IMR-90 (cell line): ENCODE measurements around the gene RGS13. TPM values are rescaled to one million over a fixed set of nuclear protein-coding genes. Genes with fewer than 3 reads are reported as not detected.

Experiments used
- ATAC-seq: fragments of 200-7000 bp; cut with Tn5 transposase; 2 replicates; pipeline ENCODE4 v1.9.1; 2020; ENCODE audit warnings: low read depth, mild to moderate bottlenecking, moderate library complexity
- BruUV-seq: library from RNA; stranded (reverse); fragments of 400-500 nt; replicated peaks from 2 replicates; lab custom pipeline; 2021; lab: Mats Ljungman, UMichigan
- CTCF ChIA-PET: fragments of 300-600 bp; formaldehyde crosslinking; extraction: SDS; loops from one replicate; lab custom pipeline; 2021; ENCODE audit warnings: antibody characterized with exemption; lab: Yijun Ruan, JAX
- POLR2A ChIA-PET: fragments of 300-600 bp; sonication (Branson Sonifier 250); formaldehyde crosslinking; loops from one replicate; lab custom pipeline; 2022; ENCODE audit warnings: antibody characterized with exemption; ENCODE audit not compliant: unreplicated experiment; lab: Charles Lee
- DNase-seq: peaks from one replicate; pipeline ENCODE4 v3.0.0; 2013
- H2AFZ ChIP-seq: replicated peaks from 2 replicates; pipeline ENCODE3; 2013; ENCODE audit warnings: low read length, mild to moderate bottlenecking; ENCODE audit not compliant: poor library complexity
- H2AK5ac ChIP-seq: 2 replicates; pipeline ENCODE4 v1.6.1; 2013; ENCODE audit warnings: low read depth, low read length, inconsistent platforms
- H2AK9ac ChIP-seq: replicated peaks from 2 replicates; pipeline ENCODE3; 2013; ENCODE audit warnings: mild to moderate bottlenecking, low read depth, low read length, moderate library complexity; ENCODE audit not compliant: poor library complexity
- H2BK120ac ChIP-seq: 2 replicates; pipeline ENCODE4 v1.6.1; 2013; ENCODE audit warnings: low read depth, low read length, inconsistent platforms
- H2BK15ac ChIP-seq: 3 replicates; pipeline ENCODE4 v1.6.1; 2013; ENCODE audit warnings: low read depth, low read length, inconsistent platforms
- H2BK20ac ChIP-seq: 2 replicates; pipeline ENCODE4 v1.6.1; 2013; ENCODE audit warnings: low read depth, mild to moderate bottlenecking, inconsistent platforms, low read length, moderate library complexity
- H2BK5ac ChIP-seq: 2 replicates; pipeline ENCODE4 v1.6.1; 2013; ENCODE audit warnings: mild to moderate bottlenecking, low read depth, low read length, inconsistent platforms; ENCODE audit not compliant: poor library complexity, severe bottlenecking
- H3K14ac ChIP-seq: replicated peaks from 2 replicates; pipeline ENCODE4 v1.6.1; 2013; ENCODE audit warnings: low read depth, low read length, inconsistent platforms
- H3K18ac ChIP-seq: 2 replicates; pipeline ENCODE4 v1.6.1; 2013; ENCODE audit warnings: low read depth, low read length, control low read depth
- H3K23ac ChIP-seq: 2 replicates; pipeline ENCODE4 v1.6.1; 2013; ENCODE audit warnings: low read depth, low read length, inconsistent platforms
- H3K27ac ChIP-seq: 2 replicates; pipeline ENCODE4 v1.5.1; 2013; ENCODE audit warnings: mild to moderate bottlenecking, control low read depth, low read length; ENCODE audit not compliant: insufficient read depth
- H3K27me3 ChIP-seq: 2 replicates; pipeline ENCODE4 v1.6.1; 2013; ENCODE audit warnings: low read length; ENCODE audit not compliant: control insufficient read depth, insufficient read depth
- H3K36me3 ChIP-seq: 2 replicates; pipeline ENCODE4 v1.6.1; 2013; ENCODE audit warnings: low read length, mixed read lengths; ENCODE audit not compliant: control insufficient read depth, insufficient read depth
- H3K4ac ChIP-seq: 2 replicates; pipeline ENCODE4 v1.6.1; 2013; ENCODE audit warnings: low read depth, low read length, inconsistent platforms
- H3K4me1 ChIP-seq: 2 replicates; pipeline ENCODE4 v1.6.1; 2013; ENCODE audit warnings: low read length, mixed read lengths; ENCODE audit not compliant: control insufficient read depth, insufficient read depth
- H3K4me2 ChIP-seq: 2 replicates; pipeline ENCODE4 v1.6.1; 2013; ENCODE audit warnings: low read depth, mild to moderate bottlenecking, control low read depth, low read length, moderate library complexity
- H3K4me3 ChIP-seq: 2 replicates; pipeline ENCODE4 v1.5.1; 2013; ENCODE audit warnings: low read depth, mild to moderate bottlenecking, control low read depth, low read length, moderate library complexity; ENCODE audit not compliant: insufficient read depth
- H3K56ac ChIP-seq: 2 replicates; pipeline ENCODE4 v1.6.1; 2013; ENCODE audit warnings: low read length, inconsistent platforms; ENCODE audit not compliant: insufficient read depth; ENCODE audit errors: extremely low read depth
- H3K79me1 ChIP-seq, 2 experiments: 2 replicates each; pipeline ENCODE4 v1.6.1; 2013; ENCODE audit warnings: low read length in 2 of 2, inconsistent platforms in 1 of 2, low read depth in 1 of 2
- H3K9ac ChIP-seq: 2 replicates; pipeline ENCODE4 v1.6.1; 2013; ENCODE audit warnings: low read depth, low read length, control low read depth
- H3K9me1 ChIP-seq: 2 replicates; pipeline ENCODE4 v1.6.1; 2013; ENCODE audit warnings: low read length, inconsistent platforms; ENCODE audit not compliant: insufficient read depth
- H3K9me3 ChIP-seq: 2 replicates; pipeline ENCODE4 v1.6.1; 2013; ENCODE audit warnings: low read length; ENCODE audit not compliant: control insufficient read depth, insufficient read depth
- H4K20me1 ChIP-seq: 2 replicates; pipeline ENCODE4 v1.6.1; 2013; ENCODE audit warnings: low read length, inconsistent platforms; ENCODE audit not compliant: insufficient read depth
- H4K5ac ChIP-seq: 2 replicates; pipeline ENCODE4 v1.6.1; 2013; ENCODE audit warnings: mild to moderate bottlenecking, low read depth, low read length, control low read depth
- H4K8ac ChIP-seq, 2 experiments: 2 replicates each; pipeline ENCODE4 v1.6.1; 2013; ENCODE audit warnings: low read depth in 2 of 2, low read length in 2 of 2, control low read depth in 1 of 2, inconsistent platforms in 1 of 2
- H4K91ac ChIP-seq: 2 replicates; pipeline ENCODE4 v1.6.1; 2013; ENCODE audit warnings: low read depth, low read length, inconsistent platforms; ENCODE audit not compliant: insufficient read depth
- FOS ChIP-seq: fragments of 150-350 bp; IDR thresholded peaks from 2 replicates; pipeline ENCODE4 v1.6.1; 2016; ENCODE audit warnings: low read depth, low read length
- RAD21 ChIP-seq: IDR thresholded peaks from 2 replicates; pipeline ENCODE4 v1.6.1; 2012; ENCODE audit warnings: low read length, improper control_type of control experiment
- RFX5 ChIP-seq: IDR thresholded peaks from 2 replicates; pipeline ENCODE4 v1.8.0; 2012; ENCODE audit warnings: low read depth, mild to moderate bottlenecking, low read length, moderate library complexity
- WGBS, 2 experiments: methylation state at CpG; one replicate each; pipeline versions ENCODE4 v1.1.5 to v1.1.7; 2013; ENCODE audit warnings: missing lambda C conversion rate in 2 of 2; ENCODE audit not compliant: insufficient read length in 1 of 2; ENCODE audit errors: extremely low coverage in 2 of 2; 5-methylcytosine and 5-hydroxymethylcytosine counted together
- dilution Hi-C: fragments of 300-500 bp; cut with HindIII; formaldehyde crosslinking; loops from one replicate; pipeline ENCODE4 v1.14.3; 2018; ENCODE audit warnings: low sequenced_read_pairs; ENCODE audit not compliant: unreplicated experiment
- in situ Hi-C: fragments of 300-500 bp; cut with MboI; formaldehyde crosslinking; loops from 3 replicates; pipeline ENCODE4 v1.14.3; 2019; ENCODE audit warnings: low sequenced_read_pairs, inconsistent platforms, mixed read lengths
- intact Hi-C: fragments of 100-400 bp; cut with micrococcal nuclease; formaldehyde crosslinking; loops from 2 replicates; pipeline ENCODE4 v1.10.0; 2022
- polyA plus RNA-seq, 3 experiments: library from polyadenylated mRNA; depleted of rRNA; stranded (reverse); fragments of >200 nt; gene quantifications; 2 replicates each; pipeline ENCODE4 v1.2.3, GENCODE V29; 2012; ENCODE audit warnings: low replicate concordance in 1 of 3
- total RNA-seq: library from RNA; depleted of rRNA; stranded (reverse); fragments of >200 nt; gene quantifications from 2 replicates; pipeline ENCODE4 v1.2.3, GENCODE V29; 2012
- TF ChIP-seq, protein P1 (sequence below): fragments of 150-350 bp; IDR thresholded peaks from 2 replicates; pipeline ENCODE4 v1.6.1; 2017; ENCODE audit warnings: mild to moderate bottlenecking, antibody characterized with exemption, low read length, low read depth

Gene RGS13
- total and polyA plus RNA-seq, 2 of the 4 experiments (the other 2 are of a cell fraction), result not detected

DNA sequence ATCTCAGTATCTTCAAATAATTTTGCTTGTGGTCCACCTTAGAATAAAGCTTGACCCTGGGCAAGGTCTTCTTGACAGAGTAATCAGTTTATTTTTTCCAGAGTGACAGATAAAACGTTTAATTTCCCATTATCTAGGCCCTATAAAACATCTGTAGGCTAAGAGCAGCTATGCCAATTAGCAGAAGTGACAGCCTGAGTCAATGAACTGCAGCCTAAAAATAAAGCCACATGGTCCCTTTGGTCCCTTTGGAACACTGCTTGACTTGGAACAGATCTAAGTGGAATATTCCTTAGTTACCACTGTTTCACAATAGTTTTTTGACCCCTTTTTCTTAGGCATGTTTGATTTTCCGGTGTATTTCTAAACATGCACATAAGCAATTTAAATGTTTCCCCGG is 6.3 kb upstream of the RGS13 start:
- H4K91ac ChIP-seq, result no peak overlapping the region
- H3K9me3 ChIP-seq, result no peaks in the 10 kb centered on the region
- H3K4me3 ChIP-seq, result no peak overlapping the region
- H3K23ac ChIP-seq, result no peak overlapping the region
- H3K9ac ChIP-seq, result no peak overlapping the region
- no TSS peak for BruUV-seq
- dilution Hi-C loops (no loop called here), in situ Hi-C loops (no loop called here), intact Hi-C loops (no loop called here)
- H2BK20ac ChIP-seq, result no peak overlapping the region
- H4K20me1 ChIP-seq, result no peaks in the 10 kb centered on the region
- no peak overlapping the region for H2AFZ ChIP-seq
- no peak overlapping the region for H3K27ac ChIP-seq
- H3K14ac ChIP-seq, result no peak overlapping the region
- TF ChIP-seq FOS (no peak), RAD21 (no peak), RFX5 (no peak)
- TF ChIP-seq, protein P1, sequence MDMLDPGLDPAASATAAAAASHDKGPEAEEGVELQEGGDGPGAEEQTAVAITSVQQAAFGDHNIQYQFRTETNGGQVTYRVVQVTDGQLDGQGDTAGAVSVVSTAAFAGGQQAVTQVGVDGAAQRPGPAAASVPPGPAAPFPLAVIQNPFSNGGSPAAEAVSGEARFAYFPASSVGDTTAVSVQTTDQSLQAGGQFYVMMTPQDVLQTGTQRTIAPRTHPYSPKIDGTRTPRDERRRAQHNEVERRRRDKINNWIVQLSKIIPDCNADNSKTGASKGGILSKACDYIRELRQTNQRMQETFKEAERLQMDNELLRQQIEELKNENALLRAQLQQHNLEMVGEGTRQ, result no peak
- H3K36me3 ChIP-seq, result no peaks in the 10 kb centered on the region
- H2AK9ac ChIP-seq, result no peak overlapping the region
- H3K4me1 ChIP-seq, result peaks cover 4% of the 10 kb centered on the region
- no peak overlapping the region for H2AK5ac ChIP-seq
- H3K27me3 ChIP-seq, result no peaks in the 10 kb centered on the region
- WGBS, 2 experiments, result no CpG with 5 or more reads among the region's 3 CpGs
- ChIA-PET POLR2A (no interaction called here), CTCF (no interaction called here)
- no peak overlapping the region for H2BK120ac ChIP-seq
- H3K4me2 ChIP-seq, result no peak overlapping the region
- no peak for DNase-seq
- H3K18ac ChIP-seq, result no peak overlapping the region
- no peak overlapping the region for H2BK15ac ChIP-seq
- no peak overlapping the region for H4K8ac ChIP-seq
- H3K9me1 ChIP-seq, result peaks cover 3% of the 10 kb centered on the region; the same call in 1 of the 2 replicates
- no peak overlapping the region for H3K4ac ChIP-seq
- H3K56ac ChIP-seq, result no peak overlapping the region
- H3K79me1 ChIP-seq, result no peaks in the 10 kb centered on the region
- H4K5ac ChIP-seq, result no peak overlapping the region
- no peak overlapping the region for H2BK5ac ChIP-seq
- no peak for ATAC-seq
